Globus pallidus (tissue), 1 donor: Measurements from ENCODE around the gene TMEM209.
A peak's percentile ranks its signal among the peaks of the same experiment; 100 is the strongest.
"Not testable (repeated sequence)": the region's sequence is repeated elsewhere in the genome, so short reads cannot be mapped to it uniquely, and the experiment has no call there.

Experiments used
- DNase-seq: peaks from one replicate; pipeline ENCODE4 v3.0.0-alpha.2; 2015; ENCODE audit warnings: low spot score

The TMEM209 gene

GRCh38 chr7:130162196-130162595, 43.0 kb downstream of the TMEM209 start:
- DNase-seq, result no peak

- no peak for DNase-seq
These were observed 44.8 kb downstream of the TMEM209 start for GRCh38 chr7:130160455-130160854.

GRCh38 chr7:130160023-130160422, 45.2 kb downstream of the TMEM209 start:
- DNase-seq, result no peak

GRCh38 chr7:130157700-130158099, 47.5 kb downstream of the TMEM209 start:
- DNase-seq, result no peak

GRCh38 chr7:130156140-130156539, 49.1 kb downstream of the TMEM209 start:
- no peak for DNase-seq

GRCh38 chr7:130154501-130155317, 50.5 kb downstream of the TMEM209 start:
- DNase-seq, result peak; percentile 24

GRCh38 chr7:130154131-130154500, 51.1 kb downstream of the TMEM209 start:
- no peak for DNase-seq

- DNase-seq, result no peak
These were observed 51.8 kb downstream of the TMEM209 start for GRCh38 chr7:130153211-130153908.

- no peak for DNase-seq
These were observed 52.6 kb downstream of the TMEM209 start for GRCh38 chr7:130152493-130153210.

- no peak for DNase-seq
These were observed 53.4 kb downstream of the TMEM209 start for GRCh38 chr7:130151591-130152492.

GRCh38 chr7:130150587-130150986, 54.6 kb downstream of the TMEM209 start:
- no peak for DNase-seq

- no peak for DNase-seq
These were observed 55.7 kb downstream of the TMEM209 start for GRCh38 chr7:130149281-130150139.

- no peak for DNase-seq
These were observed 56.6 kb downstream of the TMEM209 start for GRCh38 chr7:130148561-130148960.

- DNase-seq, result no peak
These were observed 57.4 kb downstream of the TMEM209 start for GRCh38 chr7:130147710-130148325.

- DNase-seq, result no peak
These were observed 58.4 kb downstream of the TMEM209 start for GRCh38 chr7:130146693-130147405.

- not testable (repeated sequence) for DNase-seq
These were observed 59.1 kb downstream of the TMEM209 start for GRCh38 chr7:130146142-130146541.

- DNase-seq, result no peak
These were observed 59.6 kb downstream of the TMEM209 start for GRCh38 chr7:130145424-130146100.

- DNase-seq, result no peak
These were observed 60.7 kb downstream of the TMEM209 start for GRCh38 chr7:130144312-130145171.
